Measurements from ENCODE around the gene PLEKHB1. TPM values are rescaled to one million over a fixed set of nuclear protein-coding genes. Genes with fewer than 3 reads are reported as not detected.
A peak's percentile ranks its signal among the peaks of the same experiment; 100 is the strongest.

Gene PLEKHB1
- total RNA-seq, 1 donor from 2014 or later, result 117 TPM

- H3K27me3 Mint-ChIP-seq, result no peaks in the 10 kb centered on the region
- TF ChIP-seq CTCF (IDR thresholded peaks at IDR 0.05; ENCODE audit: unreplicated experiment), result no peak
- no peak overlapping the region for H3K27ac Mint-ChIP-seq
- peaks cover 3% of the 10 kb centered on the region for H3K9me3 Mint-ChIP-seq (ENCODE audit: low read depth)
- no peak for DNase-seq (ENCODE audit: low spot score, unreplicated experiment)
- no peak overlapping the region for H3K4me3 Mint-ChIP-seq (ENCODE audit: low read depth)
- peaks cover 4% of the 10 kb centered on the region for H3K4me1 Mint-ChIP-seq (ENCODE audit: low read depth)
- H3K36me3 Mint-ChIP-seq (ENCODE audit: insufficient read depth), result no peaks in the 10 kb centered on the region
Measured at GRCh38 chr11:73637012-73637411, 9.4 kb upstream of the PLEKHB1 start.

- Mint-ChIP-seq H3K9me3 (ENCODE audit: low read depth) (no peaks in the 10 kb centered on the region), H3K27ac (no peak overlapping the region), H3K36me3 (ENCODE audit: insufficient read depth) (no peaks in the 10 kb centered on the region), H3K4me1 (ENCODE audit: low read depth) (peaks cover 10% of the 10 kb centered on the region), H3K4me3 (ENCODE audit: low read depth) (no peak overlapping the region), H3K27me3 (peaks cover 7% of the 10 kb centered on the region)
- no peak for DNase-seq (ENCODE audit: low spot score, unreplicated experiment)
- no peak for TF ChIP-seq CTCF (IDR thresholded peaks at IDR 0.05; ENCODE audit: unreplicated experiment)
Measured at GRCh38 chr11:73640592-73640991, 5.8 kb upstream of the PLEKHB1 start.

GRCh38 chr11:73641668-73642067 lies 4.7 kb upstream of the PLEKHB1 start:
- H3K4me1 Mint-ChIP-seq (ENCODE audit: low read depth), result peaks cover 15% of the 10 kb centered on the region
- no peak overlapping the region for H3K4me3 Mint-ChIP-seq (ENCODE audit: low read depth)
- H3K9me3 Mint-ChIP-seq (ENCODE audit: low read depth), result no peaks in the 10 kb centered on the region
- no peak for TF ChIP-seq CTCF (IDR thresholded peaks at IDR 0.05; ENCODE audit: unreplicated experiment)
- H3K36me3 Mint-ChIP-seq (ENCODE audit: insufficient read depth), result no peaks in the 10 kb centered on the region
- DNase-seq (ENCODE audit: low spot score, unreplicated experiment), result no peak
- no peak overlapping the region for H3K27ac Mint-ChIP-seq
- peaks cover 12% of the 10 kb centered on the region for H3K27me3 Mint-ChIP-seq

GRCh38 chr11:73645121-73645969 lies 1.0 kb upstream of the PLEKHB1 start:
- H3K36me3 Mint-ChIP-seq (ENCODE audit: insufficient read depth), result no peaks in the 10 kb centered on the region

More at GRCh38 chr11:73645121-73645969, 1.0 kb upstream of the PLEKHB1 start:
- Mint-ChIP-seq H3K27me3 (peaks cover 12% of the 10 kb centered on the region), H3K9me3 (ENCODE audit: low read depth) (no peaks in the 10 kb centered on the region), H3K4me1 (ENCODE audit: low read depth) (peaks cover 42% of the 10 kb centered on the region), H3K4me3 (ENCODE audit: low read depth) (peak overlapping the region; percentile 53), H3K27ac (peak overlapping the region; percentile 7)
- TF ChIP-seq CTCF (IDR thresholded peaks at IDR 0.05; ENCODE audit: unreplicated experiment), result no peak
- DNase-seq (ENCODE audit: low spot score, unreplicated experiment), result no peak
